Uterus (tissue), 4 donors: ENCODE measurements around the gene MTMR4. TPM values are rescaled to one million over a fixed set of nuclear protein-coding genes. Genes with fewer than 3 reads are reported as not detected.

ENCODE experiments used
- DNase-seq, 2 donors: peaks; one replicate each; pipeline ENCODE4 v3.0.0-alpha.2; 2019 to 2020
- H3K27ac ChIP-seq, 2 donors: fragments of 200-600 bp; sonication (generic); 1 replicate in 1 of 2; 2 replicates in 1 of 2; pipeline ENCODE4 v1.5.1; 2016 to 2018
- H3K27me3 ChIP-seq, 2 donors: fragments of 200-600 bp; sonication (generic); one replicate each; pipeline ENCODE4 v1.5.1; 2018 to 2019; ENCODE audit warnings: control low read depth in 1 of 2
- H3K36me3 ChIP-seq, 2 donors: fragments of 200-600 bp; sonication (generic); one replicate each; pipeline ENCODE4 v1.5.1; 2019; ENCODE audit warnings: control low read depth in 1 of 2
- H3K4me1 ChIP-seq, 2 donors: fragments of 200-600 bp; sonication (generic); one replicate each; pipeline ENCODE4 v1.5.1; 2018 to 2019; ENCODE audit warnings: control low read depth in 1 of 2
- H3K4me3 ChIP-seq, 2 donors: fragments of 200-600 bp; sonication (generic); 1 replicate in 1 of 2; 2 replicates in 1 of 2; pipeline ENCODE4 v1.5.1; 2018 to 2019; ENCODE audit warnings: mild to moderate bottlenecking in 1 of 2
- H3K9me3 ChIP-seq, 2 donors: fragments of 200-600 bp; sonication (generic); one replicate each; pipeline ENCODE4 v1.5.1; 2019; ENCODE audit warnings: control low read depth in 1 of 2
- POLR2A ChIP-seq, 2 donors: fragments of 450-650 bp; IDR thresholded peaks; one replicate each; pipeline ENCODE4 v1.6.1; 2016; ENCODE audit warnings: antibody characterized with exemption in 2 of 2, mild to moderate bottlenecking in 1 of 2, moderate library complexity in 1 of 2
- intact Hi-C: fragments of 100-400 bp; cut with DNase I; formaldehyde crosslinking; loops from one replicate; pipeline ENCODE4 v1.15.1; 2023; ENCODE audit warnings: low total_unique reads
- total RNA-seq, 4 donors: library from RNA; depleted of rRNA in 3 of 4; stranded (reverse); fragments of >200 nt in 3 of 4; gene quantifications; one replicate each; pipeline versions ENCODE4 v1.1.0 to v1.2.4, GENCODE V29; 2014 to 2023
- TF ChIP-seq, protein P1 (sequence below), 4 experiments: fragments of 200-600 bp in 2 of 4; fragments of 450-650 bp in 2 of 4; sonication (generic) in 2 of 4; IDR thresholded peaks; one replicate each; pipeline ENCODE4 v1.5.1; 2016 to 2019; ENCODE audit warnings: antibody characterized with exemption in 4 of 4, mild to moderate bottlenecking in 2 of 4, moderate library complexity in 1 of 4
- donor health status: DM: yes; HTN: yes; CAD: no.

MTMR4 gene
- total RNA-seq, 4 donors from 2014 or later: 9.7 to 59.1 (median 25.5) TPM

DNA sequence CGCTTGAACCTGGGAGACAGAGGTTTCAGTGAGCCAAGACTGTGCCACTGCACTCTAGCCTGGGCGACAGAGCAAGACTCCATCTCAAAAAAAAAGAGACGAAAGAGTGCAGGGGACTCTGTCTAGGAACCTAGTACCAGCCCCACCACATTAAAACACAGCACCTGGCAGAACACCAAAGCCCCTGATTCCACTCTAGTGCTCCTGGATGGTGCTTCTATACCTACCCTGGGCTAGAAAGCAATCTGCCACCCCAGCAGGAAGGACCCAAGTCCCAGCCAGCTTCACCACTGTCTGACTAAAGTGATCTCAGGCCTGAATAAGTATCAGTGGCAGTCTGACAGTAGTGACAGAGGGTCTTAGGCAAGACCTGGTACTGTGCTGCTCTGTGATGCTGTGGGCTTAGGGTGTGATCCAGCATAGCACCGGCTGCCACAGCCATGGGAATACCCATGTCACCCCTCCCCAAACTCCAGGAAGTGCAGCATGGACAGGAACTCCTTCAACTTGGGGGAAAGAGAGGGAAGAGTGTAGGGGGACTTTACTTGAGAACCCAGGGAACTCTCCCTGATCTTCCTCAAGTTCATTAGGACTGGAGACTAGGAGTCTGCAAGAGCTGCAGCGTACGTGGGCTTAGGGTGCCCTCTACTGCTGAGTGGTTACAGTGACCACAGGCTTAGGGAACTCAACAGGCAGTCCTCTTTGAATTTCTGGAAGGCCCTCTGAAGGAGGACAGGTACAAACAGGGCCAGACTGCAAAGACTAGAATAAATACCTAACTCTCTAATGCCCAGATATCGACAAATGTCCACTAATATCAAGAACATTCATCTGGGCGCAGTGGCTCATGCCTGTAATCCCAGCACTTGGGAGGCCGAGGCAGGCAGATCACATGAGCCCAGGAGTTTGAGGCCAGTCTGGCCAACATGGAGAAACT lies 67.1 kb downstream of the MTMR4 start:
- no peak for TF ChIP-seq POLR2A (IDR thresholded peaks at IDR 0.05)
- TF ChIP-seq, protein P1, sequence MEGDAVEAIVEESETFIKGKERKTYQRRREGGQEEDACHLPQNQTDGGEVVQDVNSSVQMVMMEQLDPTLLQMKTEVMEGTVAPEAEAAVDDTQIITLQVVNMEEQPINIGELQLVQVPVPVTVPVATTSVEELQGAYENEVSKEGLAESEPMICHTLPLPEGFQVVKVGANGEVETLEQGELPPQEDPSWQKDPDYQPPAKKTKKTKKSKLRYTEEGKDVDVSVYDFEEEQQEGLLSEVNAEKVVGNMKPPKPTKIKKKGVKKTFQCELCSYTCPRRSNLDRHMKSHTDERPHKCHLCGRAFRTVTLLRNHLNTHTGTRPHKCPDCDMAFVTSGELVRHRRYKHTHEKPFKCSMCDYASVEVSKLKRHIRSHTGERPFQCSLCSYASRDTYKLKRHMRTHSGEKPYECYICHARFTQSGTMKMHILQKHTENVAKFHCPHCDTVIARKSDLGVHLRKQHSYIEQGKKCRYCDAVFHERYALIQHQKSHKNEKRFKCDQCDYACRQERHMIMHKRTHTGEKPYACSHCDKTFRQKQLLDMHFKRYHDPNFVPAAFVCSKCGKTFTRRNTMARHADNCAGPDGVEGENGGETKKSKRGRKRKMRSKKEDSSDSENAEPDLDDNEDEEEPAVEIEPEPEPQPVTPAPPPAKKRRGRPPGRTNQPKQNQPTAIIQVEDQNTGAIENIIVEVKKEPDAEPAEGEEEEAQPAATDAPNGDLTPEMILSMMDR (IDR thresholded peaks at IDR 0.05): peak in 2 of 4 experiments; percentile 11 to 37
- intact Hi-C loops: no loop called here
- DNase-seq: no peak
- Histone ChIP-seq H3K27me3 (no peaks in the 10 kb centered on the region), H3K4me3 (no peak overlapping the region), H3K27ac (no peak overlapping the region), H3K36me3 (no peaks in the 10 kb centered on the region), H3K9me3 (no peaks in the 10 kb centered on the region), H3K4me1 (no peaks in the 10 kb centered on the region)

DNA sequence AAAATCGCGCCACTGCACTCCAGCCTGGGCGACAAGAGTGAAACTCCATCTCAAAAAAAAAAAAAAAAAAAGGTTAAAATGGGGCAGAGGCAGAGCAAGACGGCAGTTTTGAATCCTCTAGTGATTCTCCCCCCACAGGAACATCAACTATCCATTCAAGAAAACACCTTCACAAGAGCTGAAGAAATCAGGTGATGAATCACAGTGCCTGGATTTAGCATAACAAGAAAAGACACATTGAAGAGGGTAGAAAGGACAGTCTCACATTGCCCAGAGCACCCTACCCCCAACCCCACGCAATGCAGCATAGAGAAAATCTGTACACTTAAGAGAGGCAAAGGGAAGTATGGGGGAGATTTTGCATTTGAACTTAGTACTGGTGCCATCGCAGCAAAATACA lies 68.4 kb downstream of the MTMR4 start:
- TF ChIP-seq POLR2A (IDR thresholded peaks at IDR 0.05): no peak
- TF ChIP-seq, protein P1 (IDR thresholded peaks at IDR 0.05): no peak
- Histone ChIP-seq H3K27me3 (no peaks in the 10 kb centered on the region), H3K4me3 (no peak overlapping the region), H3K9me3 (no peaks in the 10 kb centered on the region), H3K27ac (no peak overlapping the region), H3K36me3 (no peaks in the 10 kb centered on the region), H3K4me1 (no peaks in the 10 kb centered on the region)
- no peak for DNase-seq
- intact Hi-C loops: no loop called here

Other genes with a start within 250 kb of the MTMR4 start
- 10 to 100 TPM in 1 of 4 donors, under 1 TPM in 1, not detected in 2; 0.79 to 21.7 TPM for gene MPO, start 233.7 kb downstream of the MTMR4 start, total RNA-seq
- gene TSPOAP1, start 185.8 kb downstream of the MTMR4 start, total RNA-seq: 10 to 100 TPM in 3 of 4 donors, under 1 TPM in 1; 0.59 to 43.7 (median 32.4) TPM
- gene SUPT4H1, start 162.4 kb downstream of the MTMR4 start, total RNA-seq: 100 to 1,000 TPM in 2 of 4 donors, 10 to 100 TPM in 2; 31.1 to 267 (median 98.1) TPM
- gene RNF43, start 97.1 kb downstream of the MTMR4 start, total RNA-seq: 1 to 10 TPM in 3 of 4 donors, not detected in 1; 1.5 to 8.5 (median 4.1) TPM
- under 1 TPM in 1 of 4 donors, not detected in 3; 0.90 TPM for gene HSF5, start 26.2 kb downstream of the MTMR4 start, total RNA-seq
- gene TEX14, start 177.4 kb upstream of the MTMR4 start, total RNA-seq: under 1 TPM in 3 of 4 donors, not detected in 1; 0.28 to 0.55 (median 0.29) TPM
- gene RAD51C, start 178.0 kb upstream of the MTMR4 start, total RNA-seq: 10 to 100 TPM in 2 of 4 donors, 1 to 10 TPM in 2; 1.2 to 32.6 (median 18.8) TPM
- 1 to 10 TPM in 1 of 4 donors, under 1 TPM in 1, not detected in 2; 0.24 to 3.0 TPM for gene PPM1E, start 241.2 kb upstream of the MTMR4 start, total RNA-seq